ENCODE results near the gene VAMP7.

DNA sequence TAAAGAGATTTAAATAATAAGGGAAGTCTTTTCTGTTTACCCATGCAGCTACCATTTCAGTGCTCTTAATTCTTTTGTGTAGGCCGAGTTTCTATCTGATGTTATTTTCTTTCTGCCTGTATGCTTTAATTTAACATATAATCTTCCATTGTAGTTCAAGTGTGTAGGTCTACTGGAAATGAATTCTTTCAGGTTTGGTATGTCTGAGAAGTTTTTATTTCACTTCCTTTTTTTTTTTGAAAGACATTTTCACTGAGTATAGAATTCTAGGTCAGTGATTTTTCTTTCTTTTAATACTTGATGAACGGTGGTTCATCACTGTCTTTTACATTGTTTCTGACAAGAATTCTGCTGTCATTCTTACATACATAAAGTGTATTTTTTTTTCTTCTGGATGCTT lies 42.1 kb downstream of the VAMP7 start:
- TF ChIP-seq CTCF (IDR thresholded peaks at IDR 0.05 in 8 of 11, conservative IDR thresholded peaks at IDR 0.05 in 3 of 11) (no peak), POLR2A (IDR thresholded peaks at IDR 0.05) (no peak), POLR2AphosphoS5 (IDR thresholded peaks at IDR 0.05) (no peak)

Measured in spleen (tissue), 7 donors.